Tibial nerve (tissue), 4 donors: Measurements from ENCODE around the gene ZDHHC11. TPM values are rescaled to one million over a fixed set of nuclear protein-coding genes. Genes with fewer than 3 reads are reported as not detected.

ENCODE experiments used
- DNase-seq, 2 donors: peaks; one replicate each; pipeline ENCODE4 v3.0.0-alpha.2; 2019; ENCODE audit warnings: low spot score in 2 of 2
- H3K27ac ChIP-seq, 4 donors: fragments of 200-600 bp; sonication (generic) in 3 of 4; one replicate each; pipeline ENCODE4 v1.5.1; 2017 to 2019; ENCODE audit warnings: mild to moderate bottlenecking in 1 of 4
- H3K27me3 ChIP-seq, 2 donors: fragments of 200-600 bp; sonication (generic) in 1 of 2; one replicate each; pipeline versions ENCODE4 v1.5.1 to v1.6.0; 2017 to 2019
- H3K36me3 ChIP-seq, 3 donors: fragments of 200-600 bp; sonication (generic); one replicate each; pipeline ENCODE4 v1.5.1; 2018 to 2019
- H3K4me1 ChIP-seq, 4 donors: fragments of 200-600 bp; sonication (generic) in 3 of 4; one replicate each; pipeline ENCODE4 v1.5.1; 2017 to 2019
- H3K4me3 ChIP-seq, 4 donors: fragments of 200-600 bp; sonication (generic) in 3 of 4; one replicate each; pipeline ENCODE4 v1.5.1; 2017 to 2019; ENCODE audit warnings: mild to moderate bottlenecking in 1 of 4, moderate library complexity in 1 of 4
- H3K9me3 ChIP-seq, 4 donors: fragments of 200-600 bp; sonication (generic) in 3 of 4; one replicate each; pipeline ENCODE4 v1.5.1; 2017 to 2019
- EP300 ChIP-seq, 2 donors: sonication (generic); formaldehyde crosslinking; IDR thresholded peaks; one replicate each; pipeline ENCODE4 v1.6.1; 2017; ENCODE audit warnings: antibody characterized with exemption in 2 of 2, mild to moderate bottlenecking in 1 of 2
- POLR2A ChIP-seq, 2 donors: fragments of 450-650 bp; IDR thresholded peaks; one replicate each; pipeline ENCODE4 v1.6.1; 2017; ENCODE audit warnings: antibody characterized with exemption in 2 of 2, mild to moderate bottlenecking in 2 of 2, moderate library complexity in 2 of 2
- WGBS, 2 donors: methylation state at CpG; one replicate each; pipeline ENCODE4 v1.1.5; 2018; 5-methylcytosine and 5-hydroxymethylcytosine counted together
- total RNA-seq, 4 donors: library from RNA; depleted of rRNA; stranded (reverse); fragments of >200 nt; gene quantifications; one replicate each; pipeline ENCODE4 v1.1.0, GENCODE V29; 2016
- TF ChIP-seq, protein P1 (sequence below), 5 experiments: fragments of 200-600 bp in 3 of 5; fragments of 450-650 bp in 2 of 5; sonication (generic) in 3 of 5; IDR thresholded peaks; one replicate each; pipeline ENCODE4 v1.5.1; 2016 to 2019; ENCODE audit warnings: antibody characterized with exemption in 5 of 5, mild to moderate bottlenecking in 3 of 5, moderate library complexity in 2 of 5

Gene ZDHHC11
- total RNA-seq, 4 donors from 2014 or later, result 1.1 to 6.9 (median 2.3) TPM

DNA sequence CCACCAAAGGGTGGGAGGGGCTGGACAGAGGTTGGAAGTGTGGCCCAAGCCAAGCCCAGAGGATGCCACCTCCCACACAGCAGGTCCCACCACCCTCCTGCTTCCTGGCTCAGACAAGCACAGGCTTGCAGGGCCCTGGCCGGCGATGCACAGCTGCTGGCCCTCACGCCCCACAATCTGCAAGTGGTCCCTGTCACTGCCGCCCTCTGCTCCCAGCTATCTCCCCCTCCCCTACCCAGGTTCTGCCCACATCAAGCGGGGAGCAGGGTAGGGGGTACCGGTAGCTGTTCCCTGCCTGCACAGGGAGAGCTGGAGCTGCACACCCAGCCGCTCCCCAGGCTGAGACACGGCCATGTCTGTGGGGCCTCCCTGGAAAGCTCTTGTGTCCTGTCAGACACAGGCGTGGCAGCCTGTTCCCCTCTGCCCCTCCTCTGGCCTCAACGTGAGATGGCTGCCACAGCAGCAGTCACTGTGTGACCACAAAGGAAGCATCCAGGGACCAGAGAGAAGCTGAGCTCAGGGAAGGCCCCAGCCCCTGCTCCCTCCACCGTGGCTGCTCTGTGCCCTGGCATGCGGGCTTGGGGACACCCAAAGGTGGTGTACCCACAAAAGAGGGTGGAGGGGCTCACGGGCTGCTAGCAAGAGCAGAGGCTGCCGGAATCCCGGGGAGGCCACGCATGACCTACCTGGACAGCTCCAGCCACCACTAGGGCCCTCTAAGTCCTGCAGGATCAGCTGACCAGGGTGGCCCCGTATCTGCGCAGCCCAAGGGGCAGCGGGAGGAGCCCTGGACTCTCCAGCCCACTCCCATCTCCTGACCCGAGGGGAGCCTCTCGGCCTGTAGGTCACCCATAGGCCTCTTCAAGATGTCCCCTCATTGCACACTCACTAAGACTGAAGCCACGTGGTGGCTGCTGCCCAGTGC is 10.9 kb upstream of the ZDHHC11 start:
- WGBS, 2 donors, result 80 to 93% methylated on average over 7 to 17 of the region's 22 CpGs
- no peak for TF ChIP-seq POLR2A (IDR thresholded peaks at IDR 0.05)
- TF ChIP-seq, protein P1, sequence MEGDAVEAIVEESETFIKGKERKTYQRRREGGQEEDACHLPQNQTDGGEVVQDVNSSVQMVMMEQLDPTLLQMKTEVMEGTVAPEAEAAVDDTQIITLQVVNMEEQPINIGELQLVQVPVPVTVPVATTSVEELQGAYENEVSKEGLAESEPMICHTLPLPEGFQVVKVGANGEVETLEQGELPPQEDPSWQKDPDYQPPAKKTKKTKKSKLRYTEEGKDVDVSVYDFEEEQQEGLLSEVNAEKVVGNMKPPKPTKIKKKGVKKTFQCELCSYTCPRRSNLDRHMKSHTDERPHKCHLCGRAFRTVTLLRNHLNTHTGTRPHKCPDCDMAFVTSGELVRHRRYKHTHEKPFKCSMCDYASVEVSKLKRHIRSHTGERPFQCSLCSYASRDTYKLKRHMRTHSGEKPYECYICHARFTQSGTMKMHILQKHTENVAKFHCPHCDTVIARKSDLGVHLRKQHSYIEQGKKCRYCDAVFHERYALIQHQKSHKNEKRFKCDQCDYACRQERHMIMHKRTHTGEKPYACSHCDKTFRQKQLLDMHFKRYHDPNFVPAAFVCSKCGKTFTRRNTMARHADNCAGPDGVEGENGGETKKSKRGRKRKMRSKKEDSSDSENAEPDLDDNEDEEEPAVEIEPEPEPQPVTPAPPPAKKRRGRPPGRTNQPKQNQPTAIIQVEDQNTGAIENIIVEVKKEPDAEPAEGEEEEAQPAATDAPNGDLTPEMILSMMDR (IDR thresholded peaks at IDR 0.05), result no peak
- TF ChIP-seq EP300 (IDR thresholded peaks at IDR 0.05), result no peak
- Histone ChIP-seq H3K9me3 (no peaks in the 10 kb centered on the region), H3K4me3 (no peak overlapping the region), H3K4me1 (peaks cover 0 to 12% (median 0%) of the 10 kb centered on the region in 4 donors), H3K27me3 (no peaks in the 10 kb centered on the region), H3K27ac (no peak overlapping the region), H3K36me3 (peaks cover 0 to 76% (median 0%) of the 10 kb centered on the region in 3 donors)
- DNase-seq, result no peak

- no peak overlapping the region for H3K4me3 ChIP-seq
- no peaks in the 10 kb centered on the region for H3K9me3 ChIP-seq
- peaks cover 0 to 12% (median 0%) of the 10 kb centered on the region in 4 donors for H3K4me1 ChIP-seq
- H3K36me3 ChIP-seq, result peaks cover 0 to 65% (median 0%) of the 10 kb centered on the region in 3 donors
- TF ChIP-seq, protein P1 (IDR thresholded peaks at IDR 0.05), result no peak
- TF ChIP-seq EP300 (IDR thresholded peaks at IDR 0.05), result no peak
- TF ChIP-seq POLR2A (IDR thresholded peaks at IDR 0.05), result no peak
- no peak overlapping the region for H3K27ac ChIP-seq
- WGBS, 2 donors, result 88 to 95% methylated on average over 15 of the region's 15 CpGs
- no peak for DNase-seq
- no peaks in the 10 kb centered on the region for H3K27me3 ChIP-seq
Measured at GRCh38 chr5:860506-861150, 9.8 kb upstream of the ZDHHC11 start.

GRCh38 chr5:859798-860296 is 9.1 kb upstream of the ZDHHC11 start:
- H3K36me3 ChIP-seq, result peaks cover 0 to 57% (median 0%) of the 10 kb centered on the region in 3 donors
- 81 to 85% methylated on average over 14 to 15 of the region's 16 CpGs for WGBS, 2 donors
- H3K9me3 ChIP-seq, result no peaks in the 10 kb centered on the region
- H3K27ac ChIP-seq, result no peak overlapping the region
- no peak overlapping the region for H3K4me3 ChIP-seq
- DNase-seq, result no peak
- H3K4me1 ChIP-seq, result peaks cover 0 to 6% (median 0%) of the 10 kb centered on the region in 4 donors
- no peaks in the 10 kb centered on the region for H3K27me3 ChIP-seq
- TF ChIP-seq POLR2A (IDR thresholded peaks at IDR 0.05) (no peak), EP300 (IDR thresholded peaks at IDR 0.05) (no peak)
- TF ChIP-seq, protein P1 (IDR thresholded peaks at IDR 0.05), result no peak

DNA sequence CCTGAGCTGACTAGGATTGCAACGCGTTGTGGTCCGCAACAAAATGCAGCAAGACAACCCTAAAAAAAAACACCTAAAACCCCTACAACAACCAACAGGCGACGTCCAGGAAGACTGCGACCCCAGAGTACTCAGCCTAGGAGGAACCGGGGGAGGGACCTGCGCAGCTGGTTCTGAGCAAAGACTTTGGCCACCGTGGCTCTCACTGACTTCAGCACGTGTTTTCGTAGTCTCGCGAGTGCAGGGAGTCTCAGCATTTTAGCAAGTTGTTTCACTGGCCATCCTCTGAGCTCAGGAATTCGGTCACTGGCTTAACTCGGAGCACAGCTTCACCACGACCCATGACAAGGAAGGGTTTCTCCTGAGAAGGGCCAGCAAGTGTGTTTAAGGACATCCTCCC is 8.6 kb upstream of the ZDHHC11 start:
- no peak for DNase-seq
- Histone ChIP-seq H3K9me3 (no peaks in the 10 kb centered on the region), H3K36me3 (peaks cover 0 to 53% (median 0%) of the 10 kb centered on the region in 3 donors), H3K4me3 (no peak overlapping the region), H3K4me1 (peaks cover 0 to 2% (median 0%) of the 10 kb centered on the region in 4 donors), H3K27ac (no peak overlapping the region), H3K27me3 (no peaks in the 10 kb centered on the region)
- TF ChIP-seq, protein P1 (IDR thresholded peaks at IDR 0.05), result no peak
- TF ChIP-seq EP300 (IDR thresholded peaks at IDR 0.05) (no peak), POLR2A (IDR thresholded peaks at IDR 0.05) (no peak)
- WGBS, 2 donors, result 85 to 88% methylated on average over 16 of the region's 16 CpGs
